HUDEP-2 (cell line): ENCODE data around the gene CLDN5.

Experiments used
- DNase-seq, 76 experiments: peaks; one replicate each; lab custom pipeline; 2025; ENCODE audit not compliant: unreplicated experiment in 76 of 76; lab: John Stamatoyannopoulos, UW

The CLDN5 gene

GRCh38 chr22:19488884-19489843, 35.0 kb downstream of the CLDN5 start:
- peak in 3 of 76 experiments; percentile 4 to 12 (median 10) for DNase-seq

DNA sequence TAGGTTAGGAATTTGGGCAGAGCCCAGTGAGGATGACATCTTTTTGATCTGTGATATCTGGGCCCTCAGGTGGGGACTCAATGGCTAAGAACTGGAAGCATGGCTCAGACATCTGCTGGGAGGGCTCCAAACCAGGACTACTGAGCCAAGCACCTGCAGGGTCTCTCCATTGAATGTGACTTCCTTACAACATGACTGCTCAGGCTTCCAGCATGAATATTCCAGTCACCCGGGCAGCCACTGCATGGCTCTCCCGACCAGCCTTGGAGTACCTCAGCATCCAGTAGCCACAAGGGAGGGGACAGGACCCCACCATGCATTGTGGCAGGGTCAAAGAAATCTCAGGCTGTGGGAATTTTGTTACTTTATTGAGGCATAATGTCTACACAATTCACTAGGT, 35.9 kb downstream of the CLDN5 start:
- no peak for DNase-seq

GRCh38 chr22:19483481-19484244, 40.5 kb downstream of the CLDN5 start:
- no peak for DNase-seq

DNA sequence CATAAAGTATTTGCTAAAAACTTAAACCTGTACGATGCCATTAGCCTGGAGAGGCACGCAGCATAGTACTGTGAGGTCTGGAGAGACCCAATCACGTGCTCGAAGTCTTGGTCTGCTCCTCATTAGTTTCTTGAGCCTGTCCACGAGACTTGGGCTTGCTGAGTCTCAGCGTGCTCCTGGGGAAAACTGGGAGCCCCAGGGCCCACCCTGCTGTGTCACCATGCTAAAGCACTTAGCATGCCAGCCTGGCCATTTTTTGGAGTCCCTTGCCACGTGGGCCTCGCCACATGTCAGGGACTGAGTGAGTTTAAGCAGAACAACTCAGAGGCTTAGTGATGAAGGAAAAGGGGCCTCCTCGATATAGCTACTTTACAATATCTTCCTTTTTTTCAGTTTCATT, 41.9 kb downstream of the CLDN5 start:
- DNase-seq: no peak

GRCh38 chr22:19480789-19481188, 43.4 kb downstream of the CLDN5 start:
- DNase-seq: no peak

- DNase-seq: no peak
These were observed 44.0 kb downstream of the CLDN5 start for GRCh38 chr22:19480173-19480568.

GRCh38 chr22:19479355-19480172, 44.6 kb downstream of the CLDN5 start, which contains the start of gene CDC45:
CDC45 (plus strand) TSS chr22:19479920; CDS start chr22:19479969, 49 bp downstream.
- peak in 75 of 76 experiments; percentile 40 to 97 (median 91) for DNase-seq

GRCh38 chr22:19478901-19479354, 45.3 kb downstream of the CLDN5 start, which contains the start of gene UFD1:
UFD1 (minus strand) TSS chr22:19479193; CDS start chr22:19479085, 108 bp downstream.
- DNase-seq: peak in 68 of 76 experiments; percentile 7 to 85 (median 66)

DNA sequence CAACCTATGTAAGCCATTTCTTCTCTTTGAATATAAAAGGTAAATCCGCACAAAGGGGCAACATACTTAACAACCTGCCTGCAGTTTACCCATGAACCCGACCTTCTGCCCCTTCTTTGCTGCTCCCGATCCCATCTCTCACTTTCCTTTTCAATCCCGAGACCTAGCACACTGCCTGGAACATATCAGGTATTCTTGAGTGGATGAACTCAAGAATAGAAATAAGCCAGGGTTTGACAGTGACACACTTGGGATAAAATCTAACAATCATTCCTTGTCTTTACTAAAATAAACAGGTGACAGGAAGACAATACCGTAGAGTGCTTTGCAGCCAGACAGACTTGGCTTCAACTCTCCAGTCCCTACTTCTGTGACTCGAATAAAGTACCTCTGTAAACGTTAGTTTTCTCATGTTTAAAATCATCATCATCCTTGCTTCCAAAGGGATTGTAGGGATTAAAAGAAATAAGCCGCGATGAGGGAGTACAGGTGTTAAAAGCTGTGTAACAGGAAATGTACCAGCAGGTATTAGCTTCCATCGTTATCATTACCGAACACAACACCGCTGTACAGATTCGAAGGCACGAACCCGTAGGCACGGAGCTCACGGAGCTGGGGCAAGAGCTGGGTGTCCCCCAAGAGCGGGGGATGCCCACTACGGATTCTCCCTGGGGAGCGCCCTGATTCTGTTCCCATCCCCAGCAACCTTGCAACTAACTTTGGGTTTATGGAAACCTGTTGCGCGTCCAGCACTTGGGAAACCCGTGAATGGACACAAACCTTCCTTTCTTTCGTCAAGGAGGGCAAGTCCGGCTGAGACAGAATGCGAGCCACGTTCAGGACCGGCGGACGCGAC, 45.9 kb downstream of the CLDN5 start:
- DNase-seq: peak in 1 of 76 experiments; percentile 29

GRCh38 chr22:19477321-19478044, 46.7 kb downstream of the CLDN5 start:
- DNase-seq: peak in 1 of 76 experiments; percentile 12

- no peak for DNase-seq
These were observed 48.2 kb downstream of the CLDN5 start for GRCh38 chr22:19476023-19476422.

- peak in 2 of 76 experiments; percentile 2 to 7 for DNase-seq
These were observed 50.6 kb downstream of the CLDN5 start for GRCh38 chr22:19473578-19473977.
